ENCODE results near the gene ESYT2. TPM values are rescaled to one million over a fixed set of nuclear protein-coding genes. Genes with fewer than 3 reads are reported as not detected.

Gene ESYT2
- total and polyA plus RNA-seq, 2 of the 4 experiments (the other 2 are of a cell fraction): 26.7 to 69.9 TPM

DNA sequence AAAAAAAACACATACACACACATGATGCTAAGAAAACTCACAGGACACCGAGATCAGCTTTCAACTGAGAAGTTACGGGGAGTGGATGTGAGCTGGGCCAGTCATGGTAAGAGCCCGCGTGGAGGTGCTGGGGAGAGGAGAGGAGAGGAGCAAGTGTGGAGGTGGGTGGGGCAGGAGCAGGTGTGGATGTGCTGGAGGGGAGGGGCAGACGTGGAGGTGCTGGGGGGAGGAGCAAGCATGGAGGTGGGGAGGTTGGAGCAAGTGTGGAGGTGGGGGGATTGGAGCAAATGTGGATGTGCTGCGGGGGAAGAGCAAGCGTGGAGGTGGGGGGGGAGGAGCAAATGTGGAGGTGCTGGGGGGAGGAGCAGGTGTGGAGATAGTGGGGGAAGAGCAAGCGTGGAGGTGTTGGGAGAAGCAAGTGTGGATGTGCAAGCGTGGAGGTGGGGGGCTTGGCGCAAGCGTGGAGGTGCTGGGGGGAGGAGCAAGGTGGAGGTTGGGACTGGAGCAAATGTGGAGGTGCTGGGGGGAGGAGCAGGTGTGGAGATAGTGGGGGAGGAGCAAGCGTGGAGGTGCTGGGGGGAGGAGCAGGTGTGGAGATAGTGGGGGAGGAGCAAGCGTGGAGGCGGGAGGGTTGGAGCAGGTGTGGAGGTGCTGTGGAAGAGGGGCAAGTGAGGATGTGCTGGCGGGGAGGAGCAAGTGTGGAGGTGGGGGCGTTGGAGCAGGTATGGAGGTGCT is 100.2 kb downstream of the ESYT2 start (continued):
- TF ChIP-seq SMC3 (IDR thresholded peaks at IDR 0.05; ENCODE audit: low read depth, low read length) (no peak), CEBPB (IDR thresholded peaks at IDR 0.05; ENCODE audit: low read depth, low read length) (no peak), MXI1 (IDR thresholded peaks at IDR 0.05; ENCODE audit: borderline replicate concordance, low read depth, low read length) (no peak), CHD1 (IDR thresholded peaks at IDR 0.05; ENCODE audit: low read depth, low read length) (no peak), POLR2A (IDR thresholded peaks at IDR 0.05; ENCODE audit: low read depth, low read length) (no peak)

GRCh38 chr7:158727690-158728089 is 101.6 kb downstream of the ESYT2 start:
- ChIA-PET CTCF (no interaction called here), POLR2A (ENCODE audit: unreplicated experiment) (no interaction called here)
- WGBS, 2 experiments (ENCODE audit: extremely low coverage in 2 of 2, insufficient read length in 1 of 2): no CpG with 5 or more reads among the region's 5 CpGs
- no peak overlapping the region for H2BK5ac ChIP-seq (ENCODE audit: low read depth, low read length, poor library complexity, severe bottlenecking)
- no peak overlapping the region for H3K27ac ChIP-seq (ENCODE audit: insufficient read depth, low read length)
- no peak overlapping the region for H3K23ac ChIP-seq (ENCODE audit: low read depth, low read length)
- H3K56ac ChIP-seq (ENCODE audit: extremely low read depth, insufficient read depth, low read length): no peak overlapping the region
- no peak overlapping the region for H3K9ac ChIP-seq (ENCODE audit: low read depth, low read length)
- H2BK15ac ChIP-seq (ENCODE audit: low read depth, low read length): no peak overlapping the region
- no TSS peak for BruUV-seq (replicated peaks)
- H3K4me1 ChIP-seq (ENCODE audit: control insufficient read depth, insufficient read depth, low read length): no peaks in the 10 kb centered on the region
- no peak overlapping the region for H2BK20ac ChIP-seq (ENCODE audit: low read depth, low read length)
- dilution Hi-C loops (cut with HindIII; ENCODE audit: low sequenced_read_pairs, unreplicated experiment): no loop called here
- DNase-seq (no peak), ATAC-seq (ENCODE audit: low read depth) (no peak)
- no peak overlapping the region for H3K4me3 ChIP-seq (ENCODE audit: insufficient read depth, low read depth, low read length)
- no peak overlapping the region for H3K4ac ChIP-seq (ENCODE audit: low read depth, low read length)
- H4K8ac ChIP-seq (ENCODE audit: low read depth in 2 of 2, low read length in 2 of 2): no peak overlapping the region
- no peak overlapping the region for H4K5ac ChIP-seq (ENCODE audit: low read depth, low read length)
- no peaks in the 10 kb centered on the region for H3K79me1 ChIP-seq (ENCODE audit: low read depth in 1 of 2, low read length in 2 of 2)
- no peak overlapping the region for H3K18ac ChIP-seq (ENCODE audit: low read depth, low read length)
- H3K9me3 ChIP-seq (ENCODE audit: control insufficient read depth, insufficient read depth, low read length): no peaks in the 10 kb centered on the region
- no peaks in the 10 kb centered on the region for H4K20me1 ChIP-seq (ENCODE audit: insufficient read depth, low read length)
- H4K91ac ChIP-seq (ENCODE audit: insufficient read depth, low read depth, low read length): no peak overlapping the region
- H3K4me2 ChIP-seq (ENCODE audit: low read depth, low read length): no peak overlapping the region
- H3K36me3 ChIP-seq (ENCODE audit: control insufficient read depth, insufficient read depth, low read length): peaks cover 8% of the 10 kb centered on the region; the same call in 1 of the 2 replicates
- H3K27me3 ChIP-seq (ENCODE audit: control insufficient read depth, insufficient read depth, low read length): no peaks in the 10 kb centered on the region
- 0 out of 2 replicates have a peak, but pooled peaks cover 3% of the 10 kb centered on the region for H3K9me1 ChIP-seq (ENCODE audit: insufficient read depth, low read length)
- H2AK5ac ChIP-seq (ENCODE audit: low read depth, low read length): no peak overlapping the region
- H2BK120ac ChIP-seq (ENCODE audit: low read depth, low read length): no peak overlapping the region
- in situ Hi-C loops (cut with MboI; ENCODE audit: low sequenced_read_pairs): no loop called here
- TF ChIP-seq RAD21 (IDR thresholded peaks at IDR 0.05; ENCODE audit: low read length) (no peak), NFE2L2 (IDR thresholded peaks at IDR 0.05; ENCODE audit: low read depth, low read length) (no peak), CEBPB (IDR thresholded peaks at IDR 0.05; ENCODE audit: low read depth, low read length) (no peak), SMC3 (IDR thresholded peaks at IDR 0.05; ENCODE audit: low read depth, low read length) (no peak)
- no peak overlapping the region for H2AK9ac ChIP-seq (replicated peaks; ENCODE audit: low read depth, low read length, poor library complexity)
- intact Hi-C loops (cut with micrococcal nuclease): no loop called here
- H3K14ac ChIP-seq (replicated peaks; ENCODE audit: low read depth, low read length): no peak overlapping the region
- no peak overlapping the region for H2AFZ ChIP-seq (replicated peaks; ENCODE audit: low read length, poor library complexity)
